GM19438 (cell line): ENCODE data around the gene NAB1.
"Not testable (repeated sequence)": the region's sequence is repeated elsewhere in the genome, so short reads cannot be mapped to it uniquely, and the experiment has no call there.

Source experiments
- ATAC-seq: cut with Tn5 transposase; IDR thresholded peaks from one replicate; pipeline ENCODE4 v1.9.1; 2021; ENCODE audit warnings: low read depth; ENCODE audit not compliant: unreplicated experiment

Gene NAB1, protein sequence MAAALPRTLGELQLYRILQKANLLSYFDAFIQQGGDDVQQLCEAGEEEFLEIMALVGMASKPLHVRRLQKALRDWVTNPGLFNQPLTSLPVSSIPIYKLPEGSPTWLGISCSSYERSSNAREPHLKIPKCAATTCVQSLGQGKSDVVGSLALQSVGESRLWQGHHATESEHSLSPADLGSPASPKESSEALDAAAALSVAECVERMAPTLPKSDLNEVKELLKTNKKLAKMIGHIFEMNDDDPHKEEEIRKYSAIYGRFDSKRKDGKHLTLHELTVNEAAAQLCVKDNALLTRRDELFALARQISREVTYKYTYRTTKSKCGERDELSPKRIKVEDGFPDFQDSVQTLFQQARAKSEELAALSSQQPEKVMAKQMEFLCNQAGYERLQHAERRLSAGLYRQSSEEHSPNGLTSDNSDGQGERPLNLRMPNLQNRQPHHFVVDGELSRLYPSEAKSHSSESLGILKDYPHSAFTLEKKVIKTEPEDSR

DNA sequence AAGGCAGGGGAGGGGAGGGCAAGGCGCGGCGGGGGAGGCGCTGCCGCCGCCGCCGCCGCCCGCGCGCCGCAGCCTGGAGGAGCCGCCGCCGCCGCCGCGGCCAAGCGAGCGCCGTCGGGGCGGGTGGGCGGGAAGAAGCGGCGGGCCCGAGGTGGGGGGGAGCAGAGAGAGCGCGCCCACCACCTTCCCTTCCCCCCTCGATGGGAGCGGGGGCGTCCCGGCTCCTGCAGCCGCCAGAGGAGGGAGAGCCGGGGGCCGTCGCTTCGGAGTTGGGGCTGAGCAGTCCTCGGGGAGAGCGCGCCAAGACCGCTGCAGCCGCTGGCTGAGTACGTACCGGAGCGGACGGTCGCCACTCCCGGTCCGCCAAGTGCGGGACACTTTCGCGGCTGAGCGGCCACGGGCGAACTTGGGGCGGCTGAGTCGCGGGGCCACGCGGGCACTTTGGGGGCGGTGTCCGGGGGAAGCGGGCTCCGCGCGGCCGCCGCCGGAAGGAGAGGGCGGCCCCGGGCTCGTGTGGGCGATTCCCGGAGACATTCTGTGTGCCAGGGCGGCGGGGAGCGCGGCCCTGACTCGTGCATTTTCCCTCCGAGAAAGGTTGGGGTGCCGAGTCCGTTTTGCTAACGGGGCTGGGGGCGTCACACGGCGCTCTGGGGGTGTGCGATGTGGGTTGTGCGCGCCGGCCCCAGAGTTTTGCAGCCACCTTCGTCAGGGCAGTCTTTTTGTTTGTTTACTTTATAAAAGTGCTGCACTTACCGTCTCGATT is at the start of gene NAB1:
NAB1 (plus strand) TSS at position 49 of the 763 bp plus-strand sequence. CDS start 10,094 bp downstream, outside the sequence.
- peak; percentile 51 for ATAC-seq

- no peak for ATAC-seq
Measured at GRCh38 chr2:190599546-190600220, 49.2 kb upstream of the NAB1 start.

DNA sequence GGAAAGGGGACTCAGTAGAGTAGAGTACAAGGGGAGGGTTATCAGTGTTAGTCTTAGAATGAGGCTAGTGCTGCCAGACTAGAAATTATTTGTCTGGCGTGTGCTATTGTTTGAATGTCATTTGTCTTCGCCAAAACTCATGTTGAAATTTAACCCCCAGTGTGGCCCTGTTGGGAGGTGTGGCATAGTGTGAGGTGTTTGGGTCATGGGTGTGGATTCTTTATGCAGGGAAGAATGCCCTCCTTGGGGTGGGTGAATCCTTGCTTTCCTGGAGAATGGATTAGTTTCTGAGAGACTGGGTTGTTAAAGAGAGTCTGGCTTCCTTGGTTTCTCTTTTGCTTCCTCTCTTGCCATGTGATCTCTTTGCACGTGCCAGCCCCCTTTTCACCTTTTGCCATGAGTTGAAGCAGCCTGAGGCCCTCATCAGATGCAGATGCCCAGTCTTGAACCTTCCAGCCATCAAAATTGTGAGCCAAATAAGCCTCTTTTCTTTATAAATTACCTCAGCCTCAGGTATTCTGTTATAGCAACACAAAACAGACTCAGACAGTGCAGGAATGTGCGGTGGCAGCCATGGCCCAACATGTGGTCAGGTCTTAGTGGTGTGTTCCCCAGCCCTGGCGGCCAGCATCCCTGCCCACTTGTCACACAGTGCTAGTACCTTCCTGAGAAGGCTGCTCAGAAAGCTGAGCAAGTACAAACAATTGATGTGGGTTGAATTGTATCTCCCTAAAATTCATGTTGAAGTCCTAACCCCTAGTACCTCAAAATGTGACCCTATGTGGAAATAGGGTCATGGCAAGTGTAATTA is 48.4 kb upstream of the NAB1 start:
- no peak for ATAC-seq

GRCh38 chr2:190603374-190603773 is 45.5 kb upstream of the NAB1 start:
- ATAC-seq, result no peak

DNA sequence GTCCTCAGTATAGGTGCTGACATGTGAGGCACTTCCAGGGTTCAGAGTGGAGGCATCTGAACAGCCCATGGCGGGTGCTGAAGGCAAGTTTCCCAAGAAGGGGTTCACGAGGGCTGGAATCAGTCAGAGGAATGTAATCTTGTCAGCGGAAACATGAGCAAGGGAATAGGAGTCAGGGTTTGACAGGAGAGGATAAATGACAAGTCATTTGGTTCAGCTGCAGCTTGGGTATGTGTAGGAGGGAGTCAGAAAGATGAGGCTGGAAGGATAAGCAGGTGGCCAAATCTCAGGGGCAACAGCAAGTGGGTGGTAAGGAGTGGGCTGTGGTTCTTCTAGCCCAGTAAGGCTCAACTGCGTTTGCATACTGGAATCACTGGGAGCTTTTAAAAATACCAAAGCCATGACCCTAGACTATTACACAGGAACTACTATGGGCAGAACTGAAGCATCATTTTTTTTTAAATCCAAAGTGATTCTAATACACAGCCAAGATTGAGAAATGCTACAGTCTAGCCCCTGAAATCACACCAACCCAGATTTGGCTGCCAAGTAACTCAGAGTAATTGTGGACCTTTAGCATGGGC is 41.8 kb upstream of the NAB1 start:
- no peak for ATAC-seq

GRCh38 chr2:190607657-190608357 is 41.1 kb upstream of the NAB1 start:
- no peak for ATAC-seq

GRCh38 chr2:190608863-190609262 is 40.0 kb upstream of the NAB1 start:
- ATAC-seq, result not testable (repeated sequence)

DNA sequence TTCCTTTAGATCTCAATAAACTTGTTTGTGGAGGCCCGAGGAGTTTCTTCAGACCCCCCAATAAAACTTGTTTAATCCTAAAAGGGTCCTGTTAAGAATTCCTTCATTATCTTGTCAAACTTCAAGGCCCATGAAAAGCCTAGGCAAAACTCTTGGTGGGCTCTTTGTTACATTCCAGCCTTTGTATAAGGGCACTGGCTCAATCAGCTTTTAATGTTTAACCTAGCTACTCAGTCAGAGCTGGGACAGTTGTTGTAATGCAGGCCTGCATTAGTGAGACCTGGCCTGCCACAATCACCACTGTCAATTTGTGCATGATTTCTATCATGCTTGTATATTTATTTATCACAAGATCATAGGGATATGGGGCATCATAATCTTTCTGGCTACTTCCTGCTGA is 39.5 kb upstream of the NAB1 start:
- ATAC-seq, result not testable (repeated sequence)

DNA sequence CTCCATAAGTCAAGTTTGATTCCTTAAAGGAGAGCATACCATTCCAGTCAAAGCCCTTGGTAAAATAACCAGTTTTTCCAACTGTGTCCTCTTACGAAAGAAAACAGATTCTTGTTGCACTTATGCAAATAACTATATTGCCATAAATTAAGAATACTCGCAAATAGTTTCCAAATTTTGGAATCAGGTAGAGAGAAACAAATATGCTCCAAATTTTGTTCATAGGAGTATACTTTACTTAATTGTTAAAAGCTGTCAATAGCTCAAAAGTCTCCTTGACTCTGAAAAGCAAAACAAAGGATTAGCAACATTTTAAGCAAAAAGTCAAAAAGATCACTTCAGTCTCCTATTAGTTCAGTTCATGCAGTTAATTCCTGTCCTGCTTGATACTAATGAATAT is 38.4 kb upstream of the NAB1 start:
- not testable (repeated sequence) for ATAC-seq

DNA sequence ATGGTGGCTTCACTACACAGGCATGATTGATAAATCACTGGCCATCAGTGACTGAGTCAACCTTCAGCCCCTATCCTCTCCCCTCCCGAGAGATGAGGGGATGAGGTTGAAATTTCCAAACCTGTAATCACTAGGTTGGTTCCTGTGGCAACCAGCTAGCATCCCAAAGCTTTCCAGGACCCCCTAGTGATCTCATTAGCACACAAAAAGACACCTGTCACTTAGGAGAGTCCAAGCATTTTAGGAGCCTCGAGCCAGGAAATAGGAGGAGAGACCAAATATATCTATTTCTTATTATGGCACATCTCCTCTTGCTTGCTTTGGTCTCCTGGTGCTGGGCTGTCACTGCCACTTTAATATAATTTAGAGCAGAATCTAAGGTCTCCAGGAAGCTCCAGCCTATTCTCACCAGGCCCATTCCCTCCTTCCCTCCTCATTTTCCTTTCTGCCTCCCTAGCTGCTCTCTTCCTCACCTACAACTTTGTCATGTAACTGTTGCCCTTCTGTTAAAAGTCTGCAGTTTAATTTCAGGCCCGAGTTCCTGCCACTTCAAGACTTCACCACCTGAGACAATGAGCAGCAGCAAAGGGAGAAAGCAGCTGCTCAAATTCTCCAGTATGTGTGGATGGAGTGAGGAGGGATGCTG is 33.2 kb upstream of the NAB1 start:
- no peak for ATAC-seq

- ATAC-seq, result no peak
Measured at GRCh38 chr2:190618030-190618429, 30.9 kb upstream of the NAB1 start.

GRCh38 chr2:190625691-190626090 is 23.2 kb upstream of the NAB1 start:
- no peak for ATAC-seq

GRCh38 chr2:190626641-190627210 is 22.2 kb upstream of the NAB1 start:
- no peak for ATAC-seq

DNA sequence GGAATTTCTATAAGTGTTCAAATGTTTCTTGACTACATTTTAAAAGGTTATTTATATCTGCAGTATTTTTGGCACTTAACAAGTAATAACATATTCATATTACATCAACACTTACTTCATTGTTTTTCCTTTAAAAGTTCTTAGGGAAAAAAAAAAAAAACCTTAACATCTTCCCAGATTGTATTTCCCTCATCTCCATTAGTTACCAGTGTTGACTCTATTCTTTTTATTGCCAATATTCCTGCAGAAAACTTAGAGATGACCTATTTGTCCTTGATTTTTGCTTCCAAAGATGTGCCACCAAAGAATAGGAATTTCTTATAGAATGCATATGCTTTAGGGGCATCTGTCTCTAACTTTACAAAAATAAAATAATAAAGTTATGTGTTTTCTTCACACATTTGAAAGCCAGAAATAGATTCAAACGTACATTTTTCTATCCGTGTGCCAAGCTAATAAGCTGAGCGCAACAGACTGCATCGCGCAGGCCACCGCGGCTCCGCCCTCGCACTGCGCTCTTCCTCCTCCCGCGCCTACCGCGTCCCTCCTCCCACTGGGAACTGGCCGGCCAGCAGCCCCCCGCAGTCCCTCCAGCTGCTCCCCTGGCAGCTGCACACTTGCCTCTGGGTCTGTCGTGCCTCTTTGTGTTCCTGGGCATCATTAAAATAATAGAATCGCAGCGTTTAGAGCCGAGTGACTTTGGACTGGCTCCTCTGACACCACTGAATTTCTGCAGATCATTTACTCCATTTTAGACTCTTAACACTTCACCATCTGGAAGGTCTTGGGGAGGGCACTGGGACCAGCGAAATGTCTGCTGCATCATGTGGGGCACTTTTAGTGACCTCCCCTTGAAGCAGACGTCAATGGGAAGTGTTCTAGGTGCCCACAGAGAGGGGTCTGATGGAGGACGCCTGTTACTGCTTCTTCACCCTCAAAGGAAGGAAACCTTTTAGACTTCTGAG is 21.2 kb upstream of the NAB1 start:
- peak; percentile 86 for ATAC-seq

DNA sequence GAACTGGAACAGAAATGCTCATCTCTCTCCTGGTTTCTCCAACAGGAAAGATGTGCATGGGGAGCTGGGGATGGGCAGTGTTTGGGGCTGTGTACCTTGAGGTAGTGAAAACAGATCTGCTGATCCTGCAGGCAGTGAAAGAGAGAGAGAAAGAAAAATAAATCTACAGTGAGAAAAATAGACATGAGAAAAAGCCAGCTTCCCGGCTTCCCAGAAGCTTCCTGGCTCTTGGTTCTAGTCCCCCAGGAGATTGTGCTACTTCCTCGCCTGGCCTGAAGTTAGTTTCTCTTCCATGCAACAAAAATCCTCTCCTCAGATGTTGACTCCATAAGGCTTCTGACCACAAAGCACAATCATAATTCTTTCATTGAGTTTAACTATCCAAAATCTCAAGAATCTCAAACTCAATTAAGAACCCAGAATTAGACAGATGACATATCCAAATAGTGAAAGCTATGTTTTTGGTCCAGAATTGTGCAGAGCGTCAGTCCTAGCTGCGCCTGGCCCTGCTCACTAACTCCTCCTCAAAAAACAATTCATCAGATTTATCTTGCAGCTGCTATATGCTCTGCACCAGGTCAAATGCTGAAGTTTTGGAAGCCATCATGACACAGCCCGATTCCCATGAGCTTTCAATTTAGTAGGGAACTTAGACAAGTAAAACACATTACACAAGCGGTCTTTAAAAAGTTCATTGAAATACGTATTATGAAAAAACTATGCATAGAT is 20.1 kb upstream of the NAB1 start:
- ATAC-seq, result no peak

DNA sequence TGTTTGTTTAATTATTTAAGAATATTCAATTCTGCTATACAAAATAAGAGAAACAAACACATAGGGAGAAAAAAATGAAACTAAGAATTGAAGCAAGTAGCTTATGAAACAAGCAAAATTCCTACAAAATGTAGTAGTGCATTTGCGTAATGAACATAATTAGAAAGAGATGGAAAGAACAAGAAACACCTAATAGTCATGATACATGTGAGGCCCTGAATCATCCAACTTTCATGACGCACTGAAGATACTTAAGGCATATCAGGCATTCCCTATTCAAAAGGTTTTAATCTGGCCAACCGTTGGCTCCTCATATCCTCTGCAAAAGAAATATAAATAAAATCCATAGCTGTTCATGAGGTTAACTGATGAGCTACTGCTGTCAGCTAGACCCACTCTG is 14.5 kb upstream of the NAB1 start:
- ATAC-seq, result no peak

- no peak for ATAC-seq
Measured at GRCh38 chr2:190635781-190636180, 13.1 kb upstream of the NAB1 start.
